ENCODE data around the gene OPN1MW3.

GRCh38 chrX:154303476-154303875, 46.1 kb downstream of the OPN1MW3 start:
- TF ChIP-seq, protein P1, sequence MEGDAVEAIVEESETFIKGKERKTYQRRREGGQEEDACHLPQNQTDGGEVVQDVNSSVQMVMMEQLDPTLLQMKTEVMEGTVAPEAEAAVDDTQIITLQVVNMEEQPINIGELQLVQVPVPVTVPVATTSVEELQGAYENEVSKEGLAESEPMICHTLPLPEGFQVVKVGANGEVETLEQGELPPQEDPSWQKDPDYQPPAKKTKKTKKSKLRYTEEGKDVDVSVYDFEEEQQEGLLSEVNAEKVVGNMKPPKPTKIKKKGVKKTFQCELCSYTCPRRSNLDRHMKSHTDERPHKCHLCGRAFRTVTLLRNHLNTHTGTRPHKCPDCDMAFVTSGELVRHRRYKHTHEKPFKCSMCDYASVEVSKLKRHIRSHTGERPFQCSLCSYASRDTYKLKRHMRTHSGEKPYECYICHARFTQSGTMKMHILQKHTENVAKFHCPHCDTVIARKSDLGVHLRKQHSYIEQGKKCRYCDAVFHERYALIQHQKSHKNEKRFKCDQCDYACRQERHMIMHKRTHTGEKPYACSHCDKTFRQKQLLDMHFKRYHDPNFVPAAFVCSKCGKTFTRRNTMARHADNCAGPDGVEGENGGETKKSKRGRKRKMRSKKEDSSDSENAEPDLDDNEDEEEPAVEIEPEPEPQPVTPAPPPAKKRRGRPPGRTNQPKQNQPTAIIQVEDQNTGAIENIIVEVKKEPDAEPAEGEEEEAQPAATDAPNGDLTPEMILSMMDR (IDR thresholded peaks at IDR 0.05), result no peak
- no peak for TF ChIP-seq POLR2A (IDR thresholded peaks at IDR 0.05)
- no peak for TF ChIP-seq POLR2AphosphoS5 (IDR thresholded peaks at IDR 0.05; ENCODE audit: insufficient read depth in 1 of 2, low read depth in 1 of 2)
